Gastroesophageal sphincter (tissue), 4 donors: Measurements from ENCODE around the gene FBXO41. TPM values are rescaled to one million over a fixed set of nuclear protein-coding genes. Genes with fewer than 3 reads are reported as not detected.

ENCODE experiments used
- ATAC-seq: fragments of 150-250 bp; one replicate; pipeline ENCODE4 v1.9.1; 2016; ENCODE audit warnings: mild to moderate bottlenecking, moderate library complexity
- H3K27ac ChIP-seq, 4 donors: fragments of 200-600 bp; sonication (generic) in 3 of 4; 1 replicate in 3 of 4; 2 replicates in 1 of 4; pipeline ENCODE4 v1.5.1; 2016 to 2019
- H3K27me3 ChIP-seq: fragments of 200-600 bp; sonication (generic); one replicate; pipeline ENCODE4 v1.5.1; 2019
- H3K36me3 ChIP-seq, 2 donors: fragments of 200-600 bp; sonication (generic); one replicate each; pipeline ENCODE4 v1.5.1; 2019; ENCODE audit warnings: control low read depth in 1 of 2
- H3K4me1 ChIP-seq, 3 donors: fragments of 200-600 bp; sonication (generic); 1 replicate in 2 of 3; 2 replicates in 1 of 3; pipeline ENCODE4 v1.5.1; 2016 to 2019; ENCODE audit warnings: control low read depth in 2 of 3
- H3K4me3 ChIP-seq, 2 donors: fragments of 200-600 bp; sonication (generic); one replicate each; pipeline ENCODE4 v1.5.1; 2019; ENCODE audit warnings: mild to moderate bottlenecking in 1 of 2, moderate library complexity in 1 of 2
- H3K9me3 ChIP-seq, 3 donors: fragments of 200-600 bp; sonication (generic); one replicate each; pipeline ENCODE4 v1.5.1; 2017 to 2019; ENCODE audit warnings: control low read depth in 2 of 3
- EP300 ChIP-seq: sonication (generic); formaldehyde crosslinking; IDR thresholded peaks from one replicate; pipeline ENCODE4 v1.6.1; 2017; ENCODE audit warnings: antibody characterized with exemption, mild to moderate bottlenecking
- POLR2A ChIP-seq, 2 donors: fragments of 450-650 bp; IDR thresholded peaks; one replicate each; pipeline ENCODE4 v1.6.1; 2017; ENCODE audit warnings: antibody characterized with exemption in 2 of 2, mild to moderate bottlenecking in 2 of 2, moderate library complexity in 1 of 2
- POLR2AphosphoS5 ChIP-seq: sonication (generic); formaldehyde crosslinking; IDR thresholded peaks from one replicate; pipeline ENCODE4 v1.6.1; 2017; ENCODE audit warnings: antibody characterized with exemption
- WGBS, 2 donors: methylation state at CpG; one replicate each; pipeline ENCODE4 v1.1.5; 2018; ENCODE audit warnings: low coverage in 1 of 2; 5-methylcytosine and 5-hydroxymethylcytosine counted together
- total RNA-seq, 4 donors: library from RNA; depleted of rRNA; stranded (reverse); fragments of >200 nt; gene quantifications; one replicate each; pipeline ENCODE4 v1.1.0, GENCODE V29; 2016
- TF ChIP-seq, protein P1 (sequence below), 4 experiments: fragments of 200-600 bp in 2 of 4; fragments of 450-650 bp in 2 of 4; sonication (generic) in 1 of 4; IDR thresholded peaks; one replicate each; pipeline ENCODE4 v1.5.1; 2017 to 2019; ENCODE audit warnings: antibody characterized with exemption in 4 of 4, mild to moderate bottlenecking in 2 of 4, moderate library complexity in 2 of 4

FBXO41 gene
- total RNA-seq, 4 donors from 2014 or later, result 2.2 to 5.4 (median 4.0) TPM

DNA sequence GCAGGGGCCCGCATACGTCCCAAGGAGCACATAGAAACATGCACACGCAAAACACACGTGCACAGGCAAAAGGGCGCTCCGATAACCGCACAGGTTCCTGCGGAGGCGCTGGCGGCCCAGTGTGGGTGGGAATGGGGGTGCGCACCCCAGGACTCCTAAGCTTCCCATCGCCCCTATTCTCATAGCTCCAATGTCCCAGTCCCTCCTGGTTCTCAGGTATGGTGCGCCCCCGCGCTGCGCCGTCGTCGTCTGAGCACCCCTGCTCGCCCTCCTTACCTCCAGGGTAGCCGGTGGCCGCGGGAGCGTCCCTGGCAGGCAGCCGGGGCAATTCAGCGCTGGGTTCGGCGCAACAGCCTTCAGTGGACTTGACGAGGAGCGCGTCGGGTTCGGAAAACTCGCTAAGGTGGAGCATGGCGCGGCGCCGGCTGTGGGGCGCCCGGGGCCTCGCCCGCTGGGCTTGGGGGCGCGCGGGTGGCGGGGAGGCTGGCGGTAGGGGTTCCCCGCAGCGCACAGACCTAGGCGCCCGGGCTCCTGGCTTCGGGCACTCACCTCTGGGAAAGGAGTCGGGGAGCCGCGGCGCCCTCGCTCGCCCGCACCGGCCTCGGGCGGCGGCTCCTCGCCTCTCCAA is 8.7 kb upstream of the FBXO41 start:
- no peak for ATAC-seq
- WGBS, 2 donors, result 6% methylated on average over 7 of the region's 64 CpGs; no CpG with 5 or more reads in 1 of the 2 donors
- no peak overlapping the region for H3K27ac ChIP-seq

DNA sequence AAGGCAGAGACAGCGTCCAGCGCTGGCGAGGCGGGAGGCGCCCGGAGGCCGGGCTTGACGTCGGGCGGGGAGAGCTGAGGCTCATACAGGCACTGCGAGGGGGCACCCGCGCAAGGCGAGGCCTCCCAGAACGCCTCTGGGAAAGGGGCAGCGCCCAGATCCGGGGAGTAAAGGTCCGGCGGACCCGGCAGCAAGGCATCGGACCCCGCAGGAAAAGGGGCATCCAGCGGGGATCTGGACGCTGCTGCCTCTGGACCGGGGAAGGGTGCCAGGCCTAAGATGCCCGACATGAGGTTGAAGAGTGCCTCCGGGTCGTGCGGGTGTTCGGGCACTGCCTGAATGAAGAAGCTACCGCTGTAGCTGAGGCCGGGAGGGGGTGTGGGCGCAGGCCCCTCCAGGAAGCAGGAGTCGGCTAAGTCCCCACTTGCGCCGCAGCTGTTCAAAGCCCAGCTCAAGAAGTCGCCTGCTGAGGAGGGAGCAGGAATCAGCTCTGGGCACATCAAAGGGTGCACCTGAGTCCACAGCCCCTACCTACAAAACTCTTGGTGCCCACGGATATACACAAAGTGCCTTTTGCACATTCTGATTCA is 8.1 kb upstream of the FBXO41 start:
- Histone ChIP-seq H3K36me3 (no peaks in the 10 kb centered on the region), H3K27me3 (peaks cover 100% of the 10 kb centered on the region), H3K9me3 (no peaks in the 10 kb centered on the region), H3K4me3 (no peak overlapping the region), H3K4me1 (peaks cover 0 to 31% (median 10%) of the 10 kb centered on the region in 3 donors), H3K27ac (no peak overlapping the region)
- TF ChIP-seq, protein P1, sequence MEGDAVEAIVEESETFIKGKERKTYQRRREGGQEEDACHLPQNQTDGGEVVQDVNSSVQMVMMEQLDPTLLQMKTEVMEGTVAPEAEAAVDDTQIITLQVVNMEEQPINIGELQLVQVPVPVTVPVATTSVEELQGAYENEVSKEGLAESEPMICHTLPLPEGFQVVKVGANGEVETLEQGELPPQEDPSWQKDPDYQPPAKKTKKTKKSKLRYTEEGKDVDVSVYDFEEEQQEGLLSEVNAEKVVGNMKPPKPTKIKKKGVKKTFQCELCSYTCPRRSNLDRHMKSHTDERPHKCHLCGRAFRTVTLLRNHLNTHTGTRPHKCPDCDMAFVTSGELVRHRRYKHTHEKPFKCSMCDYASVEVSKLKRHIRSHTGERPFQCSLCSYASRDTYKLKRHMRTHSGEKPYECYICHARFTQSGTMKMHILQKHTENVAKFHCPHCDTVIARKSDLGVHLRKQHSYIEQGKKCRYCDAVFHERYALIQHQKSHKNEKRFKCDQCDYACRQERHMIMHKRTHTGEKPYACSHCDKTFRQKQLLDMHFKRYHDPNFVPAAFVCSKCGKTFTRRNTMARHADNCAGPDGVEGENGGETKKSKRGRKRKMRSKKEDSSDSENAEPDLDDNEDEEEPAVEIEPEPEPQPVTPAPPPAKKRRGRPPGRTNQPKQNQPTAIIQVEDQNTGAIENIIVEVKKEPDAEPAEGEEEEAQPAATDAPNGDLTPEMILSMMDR (IDR thresholded peaks at IDR 0.05), result no peak
- TF ChIP-seq EP300, result no peak
- TF ChIP-seq POLR2AphosphoS5, result no peak
- TF ChIP-seq POLR2A (IDR thresholded peaks at IDR 0.05), result no peak
- 15% methylated on average over 4 of the region's 38 CpGs; no CpG with 5 or more reads in 1 of the 2 donors for WGBS, 2 donors
- ATAC-seq, result no peak

More for the DNA sequence above, 8.7 kb upstream of the FBXO41 start:
- Histone ChIP-seq H3K4me3 (peak overlapping the region; percentile 23 to 49), H3K36me3 (no peaks in the 10 kb centered on the region), H3K27me3 (peaks cover 100% of the 10 kb centered on the region), H3K4me1 (peaks cover 0 to 31% (median 10%) of the 10 kb centered on the region in 3 donors), H3K9me3 (no peaks in the 10 kb centered on the region)
- TF ChIP-seq POLR2AphosphoS5 (no peak), POLR2A (IDR thresholded peaks at IDR 0.05) (no peak), EP300 (no peak)
- TF ChIP-seq, protein P1 (IDR thresholded peaks at IDR 0.05), result no peak

DNA sequence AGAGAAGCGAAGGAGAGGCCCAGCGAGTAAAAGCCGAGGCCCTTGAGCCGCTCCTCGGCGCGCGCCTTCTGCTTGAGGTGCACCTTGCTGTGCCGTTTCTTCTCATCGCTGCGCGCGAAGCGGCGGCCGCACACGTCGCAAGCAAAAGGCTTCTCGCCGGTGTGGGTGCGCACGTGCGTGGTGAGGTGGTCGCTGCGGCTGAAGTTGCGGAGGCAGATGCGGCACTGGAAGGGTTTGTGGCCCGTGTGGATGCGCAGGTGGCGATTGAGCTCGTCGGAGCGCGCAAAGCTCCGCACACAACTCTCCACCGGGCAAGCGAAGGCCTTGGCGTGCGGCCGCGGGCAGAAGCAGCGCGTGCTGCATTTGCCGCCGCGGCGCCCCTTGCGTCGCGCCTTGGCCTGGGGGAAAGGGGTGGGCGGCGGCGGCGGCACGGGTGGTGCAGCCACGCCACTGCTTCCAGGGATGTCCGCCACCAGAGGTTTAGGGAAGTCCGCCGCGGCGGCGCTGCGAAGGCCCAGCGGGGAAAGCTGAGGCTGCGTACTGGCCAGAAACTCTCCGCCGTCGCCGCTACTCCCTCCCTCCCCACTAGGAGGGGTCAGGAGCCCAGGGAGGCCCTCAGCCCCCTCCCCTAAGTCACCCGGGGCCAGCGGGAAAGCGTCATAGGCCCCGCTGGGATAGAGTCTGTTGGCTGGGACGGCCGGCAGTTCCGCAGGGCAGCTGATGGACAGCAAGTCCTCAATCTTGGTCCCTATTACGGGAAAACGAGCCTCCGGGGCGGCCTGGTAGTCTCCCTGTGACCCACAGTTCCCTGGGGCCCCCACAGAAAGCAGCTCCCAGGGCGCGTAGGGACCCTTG is 7.4 kb upstream of the FBXO41 start:
- Histone ChIP-seq H3K27me3 (peaks cover 100% of the 10 kb centered on the region), H3K9me3 (no peaks in the 10 kb centered on the region), H3K4me3 (peak overlapping the region in 1 of 2 donors; percentile 28), H3K36me3 (no peaks in the 10 kb centered on the region), H3K27ac (no peak overlapping the region), H3K4me1 (peaks cover 0 to 31% (median 10%) of the 10 kb centered on the region in 3 donors)
- no CpG with 5 or more reads among the region's 82 CpGs for WGBS, 2 donors
- ATAC-seq, result peak; percentile 13
- TF ChIP-seq POLR2A (IDR thresholded peaks at IDR 0.05) (no peak), EP300 (no peak), POLR2AphosphoS5 (no peak)
- TF ChIP-seq, protein P1 (IDR thresholded peaks at IDR 0.05), result no peak

DNA sequence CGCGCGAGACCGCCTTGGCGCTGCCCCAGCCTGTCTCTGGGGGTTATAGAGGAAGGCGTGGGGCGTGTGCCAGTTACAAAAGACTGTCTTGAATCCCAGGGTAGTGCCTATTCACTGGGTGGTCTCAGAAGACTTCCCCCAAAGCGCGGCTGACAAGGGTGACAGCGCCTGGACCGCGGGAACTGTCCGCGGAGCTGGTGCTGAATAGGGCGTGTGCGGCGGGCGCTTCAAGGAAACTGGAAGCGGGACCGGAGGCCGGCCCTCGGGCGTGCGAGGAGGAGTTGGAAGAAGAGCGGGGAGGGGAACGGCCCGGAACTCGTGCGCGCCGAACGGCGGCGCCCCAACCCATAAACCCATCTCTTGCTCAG is 6.8 kb upstream of the FBXO41 start:
- ATAC-seq, result peak; percentile 50
- TF ChIP-seq, protein P1 (IDR thresholded peaks at IDR 0.05), result no peak
- TF ChIP-seq POLR2A (IDR thresholded peaks at IDR 0.05) (no peak), EP300 (no peak), POLR2AphosphoS5 (no peak)
- Histone ChIP-seq H3K27me3 (peaks cover 100% of the 10 kb centered on the region), H3K36me3 (no peaks in the 10 kb centered on the region), H3K4me3 (peak overlapping the region in 1 of 2 donors; percentile 28), H3K9me3 (no peaks in the 10 kb centered on the region), H3K27ac (no peak overlapping the region), H3K4me1 (peaks cover 0 to 31% (median 10%) of the 10 kb centered on the region in 3 donors)
- WGBS, 2 donors, result 10 to 18% methylated on average over 4 to 7 of the region's 34 CpGs
